ENCODE data around the gene KLK14. TPM values are rescaled to one million over a fixed set of nuclear protein-coding genes. Genes with fewer than 3 reads are reported as not detected.

KLK14 gene
- 0.26 and 0.46 TPM in 2 replicates for total RNA-seq (2021)
- long read RNA-seq, result 0 reads

- H3K4me1 Mint-ChIP-seq, result peaks cover 22 to 32% of the 10 kb centered on the region in 2 experiments
- H2BK20ac ChIP-seq (ENCODE audit: low read depth, low read length, poor library complexity, severe bottlenecking), result no peak within 1 kb of the TSS
- no peak for DNase-seq
- H3K27me3 Mint-ChIP-seq (ENCODE audit: low read depth), result peaks cover 19% of the 10 kb centered on the region
- no peak within 1 kb of the TSS; the same call in 1 of the 2 replicates for H3K14ac ChIP-seq (ENCODE audit: insufficient read depth, low read length)
- no peak within 1 kb of the TSS for H2BK5ac ChIP-seq (ENCODE audit: insufficient read length, low read length)
- no peak within 1 kb of the TSS for H3K9ac ChIP-seq (ENCODE audit: extremely low read depth, insufficient read length, low read length)
- no peaks in the 10 kb centered on the region for H3K9me3 Mint-ChIP-seq
- H3K27me3 ChIP-seq (ENCODE audit: insufficient read depth, low read length), result no peaks in the 10 kb centered on the region; the same call in 1 of the 2 replicates
- H3K36me3 Mint-ChIP-seq (ENCODE audit: insufficient read depth in 1 of 3, low read depth in 3 of 3), result no peaks in the 10 kb centered on the region
- H2AFZ ChIP-seq (ENCODE audit: low read length), result no peak within 1 kb of the TSS
- no peaks in the 10 kb centered on the region for H4K20me1 ChIP-seq (ENCODE audit: control insufficient read depth, insufficient read depth, insufficient read length)
- H3K27ac Mint-ChIP-seq, result no peak within 1 kb of the TSS; a peak in 2 of 7 replicates
- H3K23ac ChIP-seq (ENCODE audit: insufficient read length, low read depth, low read length), result no peak within 1 kb of the TSS
- no peak within 1 kb of the TSS for H2BK12ac ChIP-seq (ENCODE audit: insufficient read length, low read depth, low read length)
- H3K4me3 Mint-ChIP-seq, result no peak within 1 kb of the TSS
- H3K18ac ChIP-seq (ENCODE audit: insufficient read length, low read depth, low read length), result no peak within 1 kb of the TSS
- H4K91ac ChIP-seq (ENCODE audit: insufficient read length, low read depth, low read length), result no peak within 1 kb of the TSS
- no peak within 1 kb of the TSS for H3K4me2 ChIP-seq (ENCODE audit: insufficient read depth, insufficient read length, low read length)
- no peak within 1 kb of the TSS for H4K8ac ChIP-seq (replicated peaks; ENCODE audit: insufficient read length, low read depth, low read length)
- H3K23me2 ChIP-seq (ENCODE audit: insufficient read length, low read depth, low read length, poor library complexity, severe bottlenecking), result no peaks in the 10 kb centered on the region
- no peak within 1 kb of the TSS for H3K4ac ChIP-seq (ENCODE audit: low read depth, low read length)
- H3K56ac ChIP-seq (ENCODE audit: insufficient read length, low read depth, low read length), result no peak within 1 kb of the TSS
- no peaks in the 10 kb centered on the region for H3K79me2 ChIP-seq (ENCODE audit: insufficient read depth, low read length)
- TF ChIP-seq CTCF (conservative IDR thresholded peaks at IDR 0.05), result no peak
- peaks cover 2% of the 10 kb centered on the region; the same call in 1 of the 2 replicates for H3K4me1 ChIP-seq (ENCODE audit: insufficient read depth, low read length)
- H3K79me1 ChIP-seq (ENCODE audit: insufficient read depth, low read depth, low read length, poor library complexity, severe bottlenecking), result no peaks in the 10 kb centered on the region
- H2BK120ac ChIP-seq (ENCODE audit: low read depth, low read length, poor library complexity, severe bottlenecking), result no peak within 1 kb of the TSS
- H3K27ac ChIP-seq (ENCODE audit: insufficient read length, low read depth, low read length), result no peak within 1 kb of the TSS
- H4K5ac ChIP-seq (ENCODE audit: insufficient read length, low read depth, low read length), result no peak within 1 kb of the TSS
- no peak within 1 kb of the TSS for H2AK5ac ChIP-seq (ENCODE audit: insufficient read length, low read length)
- no peak within 1 kb of the TSS for H2BK15ac ChIP-seq (ENCODE audit: low read depth, low read length)
- H3K9me3 ChIP-seq (ENCODE audit: control insufficient read depth, low read depth, low read length), result no peaks in the 10 kb centered on the region
- no peak within 1 kb of the TSS for H3T11ph ChIP-seq (ENCODE audit: low read length)
- WGBS (ENCODE audit: extremely low coverage, insufficient read length, low lambda C conversion rate), result no CpG with 5 or more reads among the region's 7 CpGs
These were observed at the start of gene KLK14 for GRCh38 chr19:51082611-51083010. Gene KLK14 (minus strand): TSS chr19:51082887. CDS start chr19:51082614, 273 bp downstream.

Data from H9 (cell line).